H1 (cell line): ENCODE data around the gene MRPL36. TPM values are rescaled to one million over a fixed set of nuclear protein-coding genes. Genes with fewer than 3 reads are reported as not detected.

Source experiments
- CEBPB ChIP-seq: IDR thresholded peaks from 2 replicates; pipeline ENCODE4 v1.6.1; 2012; ENCODE audit warnings: low read depth, low read length
- CTBP2 ChIP-seq: IDR thresholded peaks from 2 replicates; pipeline ENCODE4 v1.7.0; 2011; ENCODE audit warnings: borderline replicate concordance, mild to moderate bottlenecking, moderate library complexity, mixed read lengths, low read length; ENCODE audit not compliant: insufficient read depth, insufficient read length
- EZH2 ChIP-seq: fragments of 200-600 bp; sonication (generic); IDR thresholded peaks from 2 replicates; pipeline ENCODE4 v1.7.1; 2012; ENCODE audit warnings: low read depth, mild to moderate bottlenecking, moderate library complexity, low read length, inconsistent platforms; ENCODE audit not compliant: severe bottlenecking
- FOSL1 ChIP-seq: IDR thresholded peaks from 2 replicates; pipeline ENCODE4 v1.6.1; 2011; ENCODE audit warnings: mild to moderate bottlenecking, low read depth, low read length, moderate library complexity; ENCODE audit not compliant: insufficient read depth
- RNF2 ChIP-seq: fragments of 200-900, 300-1000 bp; sonication (generic); IDR thresholded peaks from 2 replicates; pipeline ENCODE4 v1.7.1; 2016; ENCODE audit warnings: borderline replicate concordance, low read depth, mild to moderate bottlenecking, antibody characterized with exemption, low read length; ENCODE audit not compliant: poor library complexity, severe bottlenecking; ENCODE audit errors: missing control alignments
- RXRA ChIP-seq: IDR thresholded peaks from 2 replicates; pipeline ENCODE4 v1.6.1; 2011; ENCODE audit warnings: low read depth, mild to moderate bottlenecking, low read length, moderate library complexity; ENCODE audit not compliant: insufficient read depth
- SIN3A ChIP-seq, 2 experiments: IDR thresholded peaks in 1 of 2; conservative IDR thresholded peaks in 1 of 2; 2 replicates each; pipeline ENCODE4 v1.6.1; 2011 to 2012; ENCODE audit warnings: low read length in 2 of 2, improper control_type of control experiment in 1 of 2, low read depth in 1 of 2, mild to moderate bottlenecking in 1 of 2
- SIX5 ChIP-seq: IDR thresholded peaks from 2 replicates; pipeline ENCODE4 v1.6.1; 2011; ENCODE audit warnings: mild to moderate bottlenecking, low read depth, low read length
- SRF ChIP-seq: IDR thresholded peaks from 2 replicates; pipeline ENCODE4 v1.6.1; 2011; ENCODE audit warnings: mild to moderate bottlenecking, low read depth, low read length, moderate library complexity
- polyA plus RNA-seq, 7 experiments: library from polyadenylated mRNA; depleted of rRNA in 3 of 7; stranded (reverse) in 5 of 7; unstranded in 2 of 7; fragments of >200 nt in 5 of 7; fragments of 200-250 nt in 2 of 7; gene quantifications; 1 replicate in 5 of 7; 2 replicates in 1 of 7; 4 replicates in 1 of 7; pipeline versions ENCODE4 v1.2.1 to v1.2.3, GENCODE V29; 2011 to 2013; ENCODE audit warnings: missing spikeins in 2 of 7, mixed read lengths in 2 of 7
- total RNA-seq: library from RNA; stranded (reverse); fragmentation: NEBNext Ultra II Directional; extraction: Animal tissue kit (Norgen Biotek cat#: 25700); gene quantifications from 2 replicates; pipeline ENCODE4 v1.2.1, GENCODE V29; 2021
- TF ChIP-seq, protein P1 (sequence below): fragments of 300-600 bp; sonication (generic); IDR thresholded peaks from 2 replicates; pipeline ENCODE4 v1.7.1; 2012; ENCODE audit warnings: low read length, moderate library complexity, mild to moderate bottlenecking, inconsistent platforms; ENCODE audit not compliant: insufficient replicate concordance

The MRPL36 gene
- total and polyA plus RNA-seq, 2 of the 8 experiments (the other 6 are each of a cell fraction or from before 2014, with no cell fraction given) = 56.3 to 81.5 TPM

DNA sequence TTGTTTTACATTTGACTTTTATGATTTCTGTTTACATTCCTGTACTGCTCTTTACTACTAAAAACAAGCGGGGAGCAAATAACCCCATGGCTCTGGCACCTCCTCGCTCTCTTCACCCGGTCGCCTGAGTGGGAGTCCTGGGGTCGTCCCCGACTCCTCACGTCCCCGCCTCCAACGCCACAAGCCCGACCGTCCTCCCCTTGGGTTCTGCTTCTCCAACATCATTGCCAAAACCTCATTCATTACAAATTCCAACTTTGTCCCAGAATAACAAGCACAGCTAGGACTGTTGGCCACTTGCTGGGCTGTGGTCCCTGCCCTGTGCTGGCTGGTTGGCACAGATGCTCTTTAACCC lies 35.1 kb downstream of the MRPL36 start (continued):
- TF ChIP-seq, protein P1, sequence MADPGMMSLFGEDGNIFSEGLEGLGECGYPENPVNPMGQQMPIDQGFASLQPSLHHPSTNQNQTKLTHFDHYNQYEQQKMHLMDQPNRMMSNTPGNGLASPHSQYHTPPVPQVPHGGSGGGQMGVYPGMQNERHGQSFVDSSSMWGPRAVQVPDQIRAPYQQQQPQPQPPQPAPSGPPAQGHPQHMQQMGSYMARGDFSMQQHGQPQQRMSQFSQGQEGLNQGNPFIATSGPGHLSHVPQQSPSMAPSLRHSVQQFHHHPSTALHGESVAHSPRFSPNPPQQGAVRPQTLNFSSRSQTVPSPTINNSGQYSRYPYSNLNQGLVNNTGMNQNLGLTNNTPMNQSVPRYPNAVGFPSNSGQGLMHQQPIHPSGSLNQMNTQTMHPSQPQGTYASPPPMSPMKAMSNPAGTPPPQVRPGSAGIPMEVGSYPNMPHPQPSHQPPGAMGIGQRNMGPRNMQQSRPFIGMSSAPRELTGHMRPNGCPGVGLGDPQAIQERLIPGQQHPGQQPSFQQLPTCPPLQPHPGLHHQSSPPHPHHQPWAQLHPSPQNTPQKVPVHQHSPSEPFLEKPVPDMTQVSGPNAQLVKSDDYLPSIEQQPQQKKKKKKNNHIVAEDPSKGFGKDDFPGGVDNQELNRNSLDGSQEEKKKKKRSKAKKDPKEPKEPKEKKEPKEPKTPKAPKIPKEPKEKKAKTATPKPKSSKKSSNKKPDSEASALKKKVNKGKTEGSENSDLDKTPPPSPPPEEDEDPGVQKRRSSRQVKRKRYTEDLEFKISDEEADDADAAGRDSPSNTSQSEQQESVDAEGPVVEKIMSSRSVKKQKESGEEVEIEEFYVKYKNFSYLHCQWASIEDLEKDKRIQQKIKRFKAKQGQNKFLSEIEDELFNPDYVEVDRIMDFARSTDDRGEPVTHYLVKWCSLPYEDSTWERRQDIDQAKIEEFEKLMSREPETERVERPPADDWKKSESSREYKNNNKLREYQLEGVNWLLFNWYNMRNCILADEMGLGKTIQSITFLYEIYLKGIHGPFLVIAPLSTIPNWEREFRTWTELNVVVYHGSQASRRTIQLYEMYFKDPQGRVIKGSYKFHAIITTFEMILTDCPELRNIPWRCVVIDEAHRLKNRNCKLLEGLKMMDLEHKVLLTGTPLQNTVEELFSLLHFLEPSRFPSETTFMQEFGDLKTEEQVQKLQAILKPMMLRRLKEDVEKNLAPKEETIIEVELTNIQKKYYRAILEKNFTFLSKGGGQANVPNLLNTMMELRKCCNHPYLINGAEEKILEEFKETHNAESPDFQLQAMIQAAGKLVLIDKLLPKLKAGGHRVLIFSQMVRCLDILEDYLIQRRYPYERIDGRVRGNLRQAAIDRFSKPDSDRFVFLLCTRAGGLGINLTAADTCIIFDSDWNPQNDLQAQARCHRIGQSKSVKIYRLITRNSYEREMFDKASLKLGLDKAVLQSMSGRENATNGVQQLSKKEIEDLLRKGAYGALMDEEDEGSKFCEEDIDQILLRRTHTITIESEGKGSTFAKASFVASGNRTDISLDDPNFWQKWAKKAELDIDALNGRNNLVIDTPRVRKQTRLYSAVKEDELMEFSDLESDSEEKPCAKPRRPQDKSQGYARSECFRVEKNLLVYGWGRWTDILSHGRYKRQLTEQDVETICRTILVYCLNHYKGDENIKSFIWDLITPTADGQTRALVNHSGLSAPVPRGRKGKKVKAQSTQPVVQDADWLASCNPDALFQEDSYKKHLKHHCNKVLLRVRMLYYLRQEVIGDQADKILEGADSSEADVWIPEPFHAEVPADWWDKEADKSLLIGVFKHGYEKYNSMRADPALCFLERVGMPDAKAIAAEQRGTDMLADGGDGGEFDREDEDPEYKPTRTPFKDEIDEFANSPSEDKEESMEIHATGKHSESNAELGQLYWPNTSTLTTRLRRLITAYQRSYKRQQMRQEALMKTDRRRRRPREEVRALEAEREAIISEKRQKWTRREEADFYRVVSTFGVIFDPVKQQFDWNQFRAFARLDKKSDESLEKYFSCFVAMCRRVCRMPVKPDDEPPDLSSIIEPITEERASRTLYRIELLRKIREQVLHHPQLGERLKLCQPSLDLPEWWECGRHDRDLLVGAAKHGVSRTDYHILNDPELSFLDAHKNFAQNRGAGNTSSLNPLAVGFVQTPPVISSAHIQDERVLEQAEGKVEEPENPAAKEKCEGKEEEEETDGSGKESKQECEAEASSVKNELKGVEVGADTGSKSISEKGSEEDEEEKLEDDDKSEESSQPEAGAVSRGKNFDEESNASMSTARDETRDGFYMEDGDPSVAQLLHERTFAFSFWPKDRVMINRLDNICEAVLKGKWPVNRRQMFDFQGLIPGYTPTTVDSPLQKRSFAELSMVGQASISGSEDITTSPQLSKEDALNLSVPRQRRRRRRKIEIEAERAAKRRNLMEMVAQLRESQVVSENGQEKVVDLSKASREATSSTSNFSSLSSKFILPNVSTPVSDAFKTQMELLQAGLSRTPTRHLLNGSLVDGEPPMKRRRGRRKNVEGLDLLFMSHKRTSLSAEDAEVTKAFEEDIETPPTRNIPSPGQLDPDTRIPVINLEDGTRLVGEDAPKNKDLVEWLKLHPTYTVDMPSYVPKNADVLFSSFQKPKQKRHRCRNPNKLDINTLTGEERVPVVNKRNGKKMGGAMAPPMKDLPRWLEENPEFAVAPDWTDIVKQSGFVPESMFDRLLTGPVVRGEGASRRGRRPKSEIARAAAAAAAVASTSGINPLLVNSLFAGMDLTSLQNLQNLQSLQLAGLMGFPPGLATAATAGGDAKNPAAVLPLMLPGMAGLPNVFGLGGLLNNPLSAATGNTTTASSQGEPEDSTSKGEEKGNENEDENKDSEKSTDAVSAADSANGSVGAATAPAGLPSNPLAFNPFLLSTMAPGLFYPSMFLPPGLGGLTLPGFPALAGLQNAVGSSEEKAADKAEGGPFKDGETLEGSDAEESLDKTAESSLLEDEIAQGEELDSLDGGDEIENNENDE = no peak
- TF ChIP-seq FOSL1 (no peak), SIX5 (no peak), CTBP2 (no peak), SIN3A (conservative IDR thresholded peaks at IDR 0.05 in 1 of 2, IDR thresholded peaks at IDR 0.05 in 1 of 2; ENCODE audit: low read depth in 1 of 2, low read length in 2 of 2) (no peak), SRF (no peak), CEBPB (no peak), RNF2 (no peak), RXRA (no peak), EZH2 (no peak)
